ENCODE data around the gene LINGO3.

GRCh38 chr19:2342656-2343288 lies 34.8 kb upstream of the LINGO3 start:
- TF ChIP-seq POLR2AphosphoS5 (IDR thresholded peaks at IDR 0.05) (no peak), EP300 (IDR thresholded peaks at IDR 0.05) (no peak)
- TF ChIP-seq, protein P1, sequence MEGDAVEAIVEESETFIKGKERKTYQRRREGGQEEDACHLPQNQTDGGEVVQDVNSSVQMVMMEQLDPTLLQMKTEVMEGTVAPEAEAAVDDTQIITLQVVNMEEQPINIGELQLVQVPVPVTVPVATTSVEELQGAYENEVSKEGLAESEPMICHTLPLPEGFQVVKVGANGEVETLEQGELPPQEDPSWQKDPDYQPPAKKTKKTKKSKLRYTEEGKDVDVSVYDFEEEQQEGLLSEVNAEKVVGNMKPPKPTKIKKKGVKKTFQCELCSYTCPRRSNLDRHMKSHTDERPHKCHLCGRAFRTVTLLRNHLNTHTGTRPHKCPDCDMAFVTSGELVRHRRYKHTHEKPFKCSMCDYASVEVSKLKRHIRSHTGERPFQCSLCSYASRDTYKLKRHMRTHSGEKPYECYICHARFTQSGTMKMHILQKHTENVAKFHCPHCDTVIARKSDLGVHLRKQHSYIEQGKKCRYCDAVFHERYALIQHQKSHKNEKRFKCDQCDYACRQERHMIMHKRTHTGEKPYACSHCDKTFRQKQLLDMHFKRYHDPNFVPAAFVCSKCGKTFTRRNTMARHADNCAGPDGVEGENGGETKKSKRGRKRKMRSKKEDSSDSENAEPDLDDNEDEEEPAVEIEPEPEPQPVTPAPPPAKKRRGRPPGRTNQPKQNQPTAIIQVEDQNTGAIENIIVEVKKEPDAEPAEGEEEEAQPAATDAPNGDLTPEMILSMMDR (IDR thresholded peaks at IDR 0.05) = no peak
